Activated CD4-positive, CD25-positive, alpha-beta regulatory T cell treated with anti-CD3 and anti-CD28 coated beads, Interleukin-2, amount 50 U/mL, for 72 hours (primary cell): ENCODE results near the gene CASZ1.

Source experiments
- DNase-seq: peaks from one replicate; pipeline ENCODE4 v3.0.0; 2021

The CASZ1 gene

GRCh38 chr1:10650556-10651388 lies 145.7 kb downstream of the CASZ1 start:
- DNase-seq: no peak

- DNase-seq: no peak
Measured at GRCh38 chr1:10649517-10650201, 146.8 kb downstream of the CASZ1 start.

- DNase-seq: no peak
Measured at GRCh38 chr1:10648689-10649516, 147.5 kb downstream of the CASZ1 start.

- DNase-seq: no peak
Measured at GRCh38 chr1:10647414-10648170, 148.9 kb downstream of the CASZ1 start.

- no peak for DNase-seq
Measured at GRCh38 chr1:10646347-10646861, 150.0 kb downstream of the CASZ1 start.

- no peak for DNase-seq
Measured at GRCh38 chr1:10644307-10645128, 151.9 kb downstream of the CASZ1 start.

GRCh38 chr1:10643607-10644306 lies 152.7 kb downstream of the CASZ1 start:
- no peak for DNase-seq

DNA sequence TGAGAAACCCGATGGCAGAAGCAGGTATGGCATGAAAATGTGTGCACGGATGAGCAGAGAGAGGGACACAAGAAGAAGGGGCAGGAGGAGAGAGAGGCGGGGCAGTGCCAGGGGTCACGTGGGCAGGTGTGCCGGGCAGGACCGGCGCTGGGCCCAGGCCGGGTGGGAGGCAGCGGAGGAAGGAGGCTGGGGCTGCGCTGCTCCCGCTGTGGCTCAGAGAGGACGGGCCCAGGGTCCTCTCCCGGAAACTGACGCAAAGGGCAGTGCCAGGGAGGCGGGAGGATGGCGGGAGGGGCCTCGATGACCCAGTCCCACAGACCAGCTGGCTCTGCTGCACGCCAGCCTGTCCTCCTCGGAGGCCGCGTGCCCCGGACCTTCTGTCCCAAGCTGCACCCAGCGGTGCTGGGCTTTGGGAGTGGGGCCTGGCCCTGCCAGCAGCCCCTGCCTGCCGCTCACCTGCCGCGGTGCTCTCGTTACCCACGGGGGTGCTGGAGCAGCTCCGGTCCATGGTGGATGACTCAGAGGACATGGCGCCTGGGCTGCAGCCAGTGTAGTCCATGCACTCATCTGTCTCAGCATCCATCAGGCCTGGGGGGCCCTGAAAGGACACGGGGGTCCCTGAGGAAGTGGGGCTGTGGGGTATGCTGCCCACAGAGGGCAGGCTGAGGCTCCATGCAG lies 153.9 kb downstream of the CASZ1 start:
- DNase-seq: no peak

DNA sequence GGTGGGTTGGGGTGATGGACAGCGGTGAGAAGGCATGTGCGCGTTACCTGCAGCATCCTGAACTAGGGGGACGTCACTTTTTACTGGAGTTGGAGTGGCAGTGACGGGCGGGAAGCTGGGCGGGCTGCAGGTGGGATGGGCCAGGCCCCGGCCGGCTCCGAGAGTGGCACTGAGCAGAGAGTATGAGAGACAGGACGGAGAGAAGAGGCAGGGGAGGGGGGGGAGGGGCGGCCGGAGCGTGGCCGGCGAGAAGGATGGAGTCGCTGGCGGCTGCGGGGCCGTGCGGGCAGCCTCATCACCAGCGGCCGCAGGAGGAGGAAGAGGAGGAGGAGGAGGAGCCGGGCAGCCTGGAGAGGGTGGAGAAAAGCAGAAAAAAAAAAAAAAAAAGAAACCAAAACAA lies 154.5 kb downstream of the CASZ1 start:
- no peak for DNase-seq

DNA sequence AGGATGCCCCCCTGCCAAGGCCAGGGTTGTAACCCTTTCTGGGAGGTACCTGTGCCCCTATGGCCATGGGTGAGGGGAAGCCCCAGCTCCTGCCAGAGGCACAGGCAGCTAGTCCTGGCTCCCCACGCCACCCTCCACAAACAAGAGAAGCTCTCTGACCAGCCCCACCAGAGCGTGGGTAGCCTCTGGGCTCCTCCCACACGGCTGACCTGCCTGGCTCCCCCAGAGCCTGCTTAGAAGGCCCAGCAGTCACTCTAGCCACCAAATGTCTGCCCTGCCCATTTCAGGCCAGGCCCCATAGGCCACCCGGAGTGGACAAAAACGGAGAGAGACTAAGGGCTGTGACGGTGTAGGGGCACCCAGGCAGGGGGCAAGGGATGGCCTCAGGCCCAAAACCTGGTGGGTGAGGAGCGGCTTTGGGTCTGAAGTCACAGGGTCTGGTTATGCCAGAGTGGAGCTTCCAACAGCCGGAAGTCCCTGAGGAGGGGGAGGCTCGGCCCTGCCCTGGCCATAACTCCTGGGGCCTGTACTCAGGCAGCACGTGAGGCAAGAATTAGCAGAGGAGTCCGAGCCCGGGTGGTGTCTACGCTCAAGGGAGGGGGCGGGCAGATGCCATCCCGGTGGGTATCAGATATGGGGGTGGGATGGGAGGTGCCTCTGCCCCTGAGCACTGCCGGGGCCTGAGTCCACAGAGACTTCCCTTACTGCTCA lies 155.4 kb downstream of the CASZ1 start:
- no peak for DNase-seq

GRCh38 chr1:10639775-10640578 lies 156.5 kb downstream of the CASZ1 start:
- no peak for DNase-seq

DNA sequence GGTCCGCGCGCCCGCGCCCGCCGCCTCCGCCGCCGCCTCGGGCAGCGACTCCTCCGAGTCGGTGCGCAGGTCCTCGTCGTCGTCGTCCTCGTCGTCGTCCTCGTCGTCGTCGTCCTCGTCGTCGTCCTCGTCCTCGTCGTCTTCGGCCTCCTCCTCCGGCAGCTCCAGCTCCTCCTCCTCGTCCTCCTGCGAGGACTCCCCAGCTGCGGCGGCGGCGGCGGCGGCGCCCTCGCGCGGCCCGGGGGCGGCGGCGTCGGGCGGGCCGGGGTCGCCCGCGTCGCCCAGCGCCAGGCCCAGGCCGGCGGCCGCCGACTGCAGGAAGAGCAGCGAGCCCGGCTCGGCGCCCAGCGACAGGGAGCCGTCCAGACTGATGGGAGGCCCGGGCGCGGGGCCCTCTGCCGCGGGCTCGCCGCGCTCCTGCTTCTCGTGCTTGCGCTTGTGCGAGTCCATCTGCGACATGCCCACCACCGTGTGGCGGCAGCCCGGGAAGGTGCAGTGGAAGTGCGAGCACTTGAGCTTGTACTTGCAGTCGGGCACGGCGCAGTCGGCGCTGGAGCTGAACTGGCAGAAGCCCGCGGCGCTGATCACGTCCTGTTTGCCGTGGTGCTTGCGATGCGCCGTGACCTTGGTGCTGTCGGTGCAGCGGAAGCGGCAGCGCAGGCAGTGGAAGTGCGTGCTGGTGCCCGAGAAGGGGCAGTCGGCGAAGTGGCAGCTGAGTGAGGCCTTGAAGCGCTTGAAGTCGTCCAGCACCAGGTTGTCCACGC lies 157.3 kb downstream of the CASZ1 start:
- no peak for DNase-seq

DNA sequence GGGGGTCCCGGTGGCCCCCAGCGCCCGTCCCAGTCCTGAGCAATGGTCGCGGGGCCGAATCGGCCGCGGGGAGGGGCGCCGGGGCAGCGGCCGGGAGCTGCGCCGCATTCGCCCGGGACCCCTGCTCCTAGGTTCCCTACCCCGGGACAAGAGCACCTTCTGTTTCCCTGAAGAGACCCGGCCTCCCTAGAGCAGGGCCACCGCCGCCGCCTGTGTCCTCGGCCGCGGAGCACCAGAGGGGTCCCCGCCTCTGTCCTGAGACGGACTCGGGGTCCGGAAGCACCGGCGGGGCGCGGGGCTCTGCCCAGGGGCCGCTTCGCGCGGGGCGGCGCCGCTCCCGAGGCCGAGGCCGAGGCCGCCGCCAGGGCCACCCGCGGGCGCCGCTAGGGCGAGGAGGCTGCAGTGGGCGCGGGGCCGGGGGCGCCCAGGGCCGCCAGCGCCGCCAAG lies 157.9 kb downstream of the CASZ1 start:
- DNase-seq: no peak

- no peak for DNase-seq
Measured at GRCh38 chr1:10637834-10638558, 158.4 kb downstream of the CASZ1 start.

DNA sequence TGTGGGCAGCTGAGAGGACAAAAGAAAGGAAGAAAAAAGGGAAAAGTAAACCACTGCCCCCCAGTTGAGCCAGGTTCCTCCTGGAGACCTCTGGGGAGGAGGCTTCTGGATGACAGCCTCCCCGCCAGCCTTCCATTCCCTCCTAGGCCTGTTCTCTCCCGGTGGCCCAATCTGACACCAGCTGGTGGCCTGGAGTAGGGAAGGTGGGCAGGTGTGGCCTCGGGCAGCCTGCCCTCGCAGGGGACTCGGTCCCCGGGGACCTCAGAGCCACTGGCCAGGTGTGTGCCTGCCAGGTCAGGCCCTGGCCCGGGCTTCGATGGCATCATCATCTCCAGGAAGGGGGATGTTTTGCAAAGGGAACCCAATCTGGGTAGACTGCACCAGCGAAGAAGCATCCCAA lies 159.0 kb downstream of the CASZ1 start:
- DNase-seq: no peak

GRCh38 chr1:10635992-10636391 lies 160.5 kb downstream of the CASZ1 start:
- no peak for DNase-seq
